Measurements from ENCODE around the gene GPR161.

GPR161 gene

DNA sequence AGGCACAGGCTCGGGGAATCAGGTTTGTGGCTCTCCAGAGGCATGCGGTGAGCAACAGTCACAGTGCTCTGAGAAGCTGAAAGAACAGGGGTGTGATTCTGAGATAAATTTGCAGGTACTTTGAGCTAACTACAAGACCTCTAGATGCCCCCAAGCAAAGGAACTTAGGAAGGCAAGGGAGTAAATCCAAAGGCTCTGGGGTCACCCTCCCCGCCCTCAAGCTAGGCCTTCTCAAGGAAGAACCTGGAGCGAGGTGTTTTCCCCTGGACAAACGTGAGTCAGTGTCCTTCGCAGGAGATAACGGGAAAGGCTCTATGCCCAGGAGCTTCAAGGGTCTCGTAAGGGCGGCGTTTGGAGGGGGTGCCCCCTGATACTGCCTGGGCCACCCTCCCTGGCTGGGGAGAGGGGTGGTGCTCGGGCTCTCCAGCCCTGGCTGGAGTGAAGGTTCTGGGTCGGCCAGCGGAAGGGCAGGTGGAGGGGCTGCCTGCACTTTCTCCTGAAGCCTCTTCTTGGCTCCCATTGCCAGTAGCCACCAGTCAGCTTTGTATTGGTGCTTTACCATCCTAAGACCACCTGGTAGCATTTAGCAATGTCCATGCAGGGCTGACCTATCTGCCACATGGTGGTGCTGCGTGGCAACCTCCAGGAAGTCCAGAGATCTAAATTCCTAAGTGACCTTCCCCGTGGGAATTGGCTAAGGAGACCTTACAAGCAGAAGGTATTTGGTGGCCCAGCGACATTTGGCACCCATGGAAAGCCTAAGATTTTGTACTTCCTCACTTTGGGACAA is 44.0 kb downstream of the GPR161 start:
- peak; percentile 33 for DNase-seq (ENCODE audit: extremely low spot score)
- CTCF ChIA-PET, result interaction anchor here (0.8 to 3.5 kb wide), 2 partner anchors 9 to 11 kb away, joined by 3 to 8 read pairs; no protein-coding TSS in a partner anchor
- POLR2A ChIA-PET, result no interaction called here
- TF ChIP-seq FOXM1 (IDR thresholded peaks at IDR 0.05; ENCODE audit: borderline replicate concordance) (no peak), ZNF384 (IDR thresholded peaks at IDR 0.05) (no peak), FOXK2 (IDR thresholded peaks at IDR 0.05) (no peak), NFRKB (IDR thresholded peaks at IDR 0.05) (no peak), FOXA1 (IDR thresholded peaks at IDR 0.05) (no peak), TARDBP (IDR thresholded peaks at IDR 0.05) (no peak), HDGF (IDR thresholded peaks at IDR 0.05; ENCODE audit: borderline replicate concordance) (no peak), CTBP1 (IDR thresholded peaks at IDR 0.05; ENCODE audit: borderline replicate concordance) (no peak), ELF4 (IDR thresholded peaks at IDR 0.05) (no peak), ARNT (IDR thresholded peaks at IDR 0.05) (no peak), LEF1 (IDR thresholded peaks at IDR 0.05; ENCODE audit: borderline replicate concordance) (no peak), SUZ12 (IDR thresholded peaks at IDR 0.05) (no peak), SP1 (IDR thresholded peaks at IDR 0.05) (no peak), L3MBTL2 (conservative IDR thresholded peaks at IDR 0.05) (no peak), BHLHE40 (IDR thresholded peaks at IDR 0.05; ENCODE audit: borderline replicate concordance) (no peak)
- TF ChIP-seq, protein P1, sequence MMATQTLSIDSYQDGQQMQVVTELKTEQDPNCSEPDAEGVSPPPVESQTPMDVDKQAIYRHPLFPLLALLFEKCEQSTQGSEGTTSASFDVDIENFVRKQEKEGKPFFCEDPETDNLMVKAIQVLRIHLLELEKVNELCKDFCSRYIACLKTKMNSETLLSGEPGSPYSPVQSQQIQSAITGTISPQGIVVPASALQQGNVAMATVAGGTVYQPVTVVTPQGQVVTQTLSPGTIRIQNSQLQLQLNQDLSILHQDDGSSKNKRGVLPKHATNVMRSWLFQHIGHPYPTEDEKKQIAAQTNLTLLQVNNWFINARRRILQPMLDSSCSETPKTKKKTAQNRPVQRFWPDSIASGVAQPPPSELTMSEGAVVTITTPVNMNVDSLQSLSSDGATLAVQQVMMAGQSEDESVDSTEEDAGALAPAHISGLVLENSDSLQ (IDR thresholded peaks at IDR 0.05), result no peak

DNA sequence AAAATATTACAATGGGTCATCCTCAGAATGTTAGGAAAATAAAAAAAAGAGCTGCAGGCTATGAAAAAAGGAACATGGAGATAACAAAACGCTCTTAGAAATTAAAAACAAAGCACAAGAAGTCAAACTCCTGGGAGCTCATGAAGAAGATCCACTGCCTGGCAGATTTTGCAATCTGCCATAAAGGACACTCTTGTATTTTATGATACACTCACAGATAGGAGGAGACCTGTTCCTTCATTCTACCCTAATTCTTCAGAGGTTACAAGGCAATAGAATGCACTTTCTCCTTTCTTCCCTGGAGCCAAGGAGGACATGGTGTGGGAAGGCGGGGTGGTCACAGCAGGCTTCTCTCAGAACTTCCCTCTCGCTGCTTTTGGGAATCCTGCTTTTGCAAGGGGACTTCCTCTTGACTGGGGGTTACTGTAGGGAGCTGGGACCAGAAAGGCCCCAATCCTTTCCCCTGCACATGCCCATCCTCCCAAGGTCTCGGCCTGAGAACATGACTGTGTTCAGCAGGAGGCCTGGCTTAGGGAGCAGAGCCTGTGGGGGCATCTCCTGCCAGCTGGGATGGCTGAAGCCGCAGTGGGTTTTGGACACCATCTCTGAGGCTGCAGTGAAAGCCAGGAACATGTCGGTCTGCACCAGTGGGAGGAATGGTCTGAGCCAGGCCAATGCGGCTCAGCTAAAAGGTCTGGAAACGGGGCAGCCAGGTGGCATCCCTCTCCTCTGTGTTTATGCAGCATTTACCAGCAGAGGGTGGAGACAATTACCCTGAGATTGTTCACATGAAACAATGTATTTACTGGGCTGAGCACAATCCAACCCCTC is 44.8 kb downstream of the GPR161 start:
- TF ChIP-seq LEF1 (IDR thresholded peaks at IDR 0.05; ENCODE audit: borderline replicate concordance), result no peak
- ChIA-PET CTCF (interaction anchor here (0.8 to 3.5 kb wide), 3 partner anchors 8 to 144 kb away, joined by 3 to 8 read pairs (median 3); no protein-coding TSS in a partner anchor), POLR2A (no interaction called here)
- DNase-seq (ENCODE audit: extremely low spot score), result peak; percentile 4

DNA sequence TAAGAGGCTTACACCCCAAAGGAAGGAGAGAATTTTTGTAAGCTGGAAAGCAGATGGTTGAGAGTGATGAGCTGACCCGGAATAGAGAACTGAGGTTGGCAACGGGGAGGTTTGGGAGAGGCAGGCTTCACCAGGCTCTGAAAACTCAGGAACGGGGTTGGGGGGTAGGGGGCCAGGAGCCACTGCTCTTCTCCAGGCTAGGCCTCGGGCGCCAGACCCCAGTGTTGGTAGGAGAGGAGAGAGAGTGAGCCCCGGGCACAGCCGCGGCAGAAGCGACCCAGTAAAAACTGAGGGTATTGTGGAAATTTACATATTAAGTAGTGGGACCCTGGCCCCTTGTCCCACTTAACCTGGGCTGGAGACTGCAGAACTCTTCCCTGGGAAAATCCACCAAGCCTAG is 45.7 kb downstream of the GPR161 start:
- ChIA-PET CTCF (interaction anchor here (1.0 to 3.5 kb wide), 2 partner anchors 9 to 145 kb away, joined by 3 to 8 read pairs; no protein-coding TSS in a partner anchor), POLR2A (no interaction called here)
- TF ChIP-seq, protein P1 (IDR thresholded peaks at IDR 0.05), result no peak
- TF ChIP-seq LEF1 (IDR thresholded peaks at IDR 0.05; ENCODE audit: borderline replicate concordance), result no peak
- DNase-seq (ENCODE audit: extremely low spot score), result no peak

DNA sequence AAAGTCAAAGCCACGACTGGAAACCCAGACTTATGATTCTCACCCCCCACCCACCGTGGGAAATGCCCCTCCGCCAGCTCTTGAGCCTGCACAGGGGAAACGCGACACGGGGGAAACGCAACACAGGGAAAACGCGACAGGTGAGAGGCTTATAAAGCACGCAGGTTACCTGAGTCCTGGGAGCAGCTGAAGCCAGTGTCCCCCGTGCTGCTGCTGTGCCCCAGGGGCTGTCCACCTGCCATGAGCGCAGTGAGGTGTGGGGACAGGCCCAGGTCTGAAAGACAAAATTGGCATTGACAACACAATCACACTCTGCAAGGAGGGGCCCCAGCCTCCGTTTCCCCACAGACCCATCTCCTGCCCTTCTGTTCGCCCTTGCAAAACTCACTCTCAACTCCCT is 46.3 kb downstream of the GPR161 start:
- TF ChIP-seq BHLHE40 (IDR thresholded peaks at IDR 0.05; ENCODE audit: borderline replicate concordance) (no peak), CTBP1 (IDR thresholded peaks at IDR 0.05; ENCODE audit: borderline replicate concordance) (no peak), ELF4 (IDR thresholded peaks at IDR 0.05) (no peak), NFRKB (IDR thresholded peaks at IDR 0.05) (no peak), FOXK2 (IDR thresholded peaks at IDR 0.05) (no peak), ARNT (IDR thresholded peaks at IDR 0.05) (no peak), SP1 (IDR thresholded peaks at IDR 0.05) (no peak)
- POLR2A ChIA-PET, result no interaction called here
- CTCF ChIA-PET, result no interaction called here
- DNase-seq (ENCODE audit: extremely low spot score), result no peak

DNA sequence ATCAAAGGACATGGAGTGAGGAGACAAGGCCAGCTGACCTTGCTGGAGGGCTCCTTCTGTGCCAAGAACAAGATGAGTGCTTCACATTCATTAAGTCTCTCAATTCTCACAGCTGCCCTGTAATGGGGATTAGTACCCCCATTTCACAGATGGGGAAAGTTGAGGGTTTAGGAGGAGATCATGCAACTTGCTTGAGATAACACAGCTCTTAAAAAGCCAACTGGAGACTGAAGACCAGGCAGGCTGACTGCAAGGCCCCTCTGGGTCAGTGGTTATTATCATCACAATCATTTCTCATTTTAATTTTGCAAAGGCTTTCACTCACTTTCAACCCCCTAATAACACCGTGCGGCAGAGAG is 46.8 kb downstream of the GPR161 start:
- ChIA-PET CTCF (no interaction called here), POLR2A (no interaction called here)
- no peak for DNase-seq (ENCODE audit: extremely low spot score)
- TF ChIP-seq ZNF384 (IDR thresholded peaks at IDR 0.05), result no peak

DNA sequence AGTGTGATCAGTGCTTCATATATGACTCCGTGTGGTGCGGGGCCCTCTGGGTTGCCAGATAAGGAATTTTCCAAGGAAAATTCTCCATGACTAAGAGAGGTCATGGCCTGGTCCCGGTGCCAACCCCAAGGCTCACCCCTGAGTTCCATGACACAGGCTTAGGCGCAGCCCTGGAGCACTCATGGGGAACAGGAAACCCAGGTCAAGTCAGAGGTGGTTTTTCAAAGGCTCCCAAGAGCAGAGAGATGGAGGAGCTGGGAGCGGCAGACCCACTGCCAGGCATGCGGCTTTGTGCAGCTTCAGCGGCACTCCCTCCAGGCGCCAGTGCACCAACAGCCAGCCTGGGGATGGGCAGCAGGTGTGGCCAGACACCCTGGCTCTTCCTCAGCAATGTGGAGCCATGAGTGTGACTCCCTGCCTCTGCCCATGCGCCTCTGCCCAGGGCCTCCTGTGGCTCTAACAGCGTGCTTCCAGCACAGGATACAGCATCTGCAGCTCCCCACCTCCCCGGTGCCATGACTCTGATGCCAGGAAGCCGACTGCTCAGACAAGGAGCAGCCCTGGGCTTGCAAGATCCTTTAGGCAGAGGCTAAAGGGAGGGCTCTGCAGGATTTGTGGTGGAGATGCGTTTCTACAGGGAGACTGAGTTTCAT is 47.3 kb downstream of the GPR161 start:
- peak; percentile 6 for DNase-seq (ENCODE audit: extremely low spot score)
- CTCF ChIA-PET, result no interaction called here
- TF ChIP-seq FOXA1 (IDR thresholded peaks at IDR 0.05) (no peak), NFRKB (IDR thresholded peaks at IDR 0.05) (no peak), SUZ12 (IDR thresholded peaks at IDR 0.05) (no peak), ZNF384 (IDR thresholded peaks at IDR 0.05) (no peak)
- TF ChIP-seq, protein P1 (IDR thresholded peaks at IDR 0.05), result no peak
- POLR2A ChIA-PET, result no interaction called here

Measured in HEK293T (cell line).